Activated CD4-positive, alpha-beta T cell treated with anti-CD3 and anti-CD28 coated beads, Interleukin-10, Interleukin-2, amounts not matched to agents 100 ng/mL and 50 ng/mL, durations not matched to agents 16 hours and 8 hours (primary cell): ENCODE measurements around the gene FEM1C.

ENCODE experiments used
- DNase-seq: peaks from one replicate; pipeline ENCODE4 v3.0.0-alpha.2; 2020

The FEM1C gene

DNA sequence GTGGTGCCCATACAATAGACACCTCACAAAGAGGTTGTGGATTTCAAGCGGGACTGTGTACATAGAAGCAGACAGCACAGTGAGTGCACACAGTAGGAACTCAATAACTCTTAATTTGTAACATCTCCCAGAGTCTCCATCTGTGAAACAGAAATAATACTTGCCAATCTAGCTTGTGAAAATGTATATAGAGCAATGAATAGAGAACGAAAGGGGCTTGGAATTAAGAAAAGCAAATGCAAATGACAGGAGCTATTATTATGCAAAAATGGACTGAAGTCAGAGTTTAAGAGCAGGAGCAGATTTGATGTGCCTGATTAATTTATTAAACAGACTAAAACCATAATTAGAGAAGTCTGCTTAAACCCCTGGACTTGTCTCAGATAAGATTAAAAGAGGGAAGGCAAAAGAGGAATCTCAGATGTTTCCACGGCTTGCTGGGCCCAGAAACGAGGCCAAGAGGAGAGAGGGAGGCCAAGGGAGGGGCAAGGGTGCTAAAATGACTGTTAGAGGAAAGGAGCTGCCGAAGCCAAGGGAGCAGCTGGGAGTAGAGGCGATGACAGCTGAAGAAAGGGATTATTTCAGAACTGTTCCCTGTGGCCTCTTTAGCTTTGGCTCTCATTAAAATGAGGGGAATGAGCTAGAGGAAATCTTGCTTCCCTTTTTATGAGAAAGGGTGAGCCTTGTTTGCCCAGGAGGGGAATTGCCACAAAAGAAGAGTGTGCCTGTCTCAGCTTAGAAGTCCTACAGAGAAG, 72.1 kb downstream of the FEM1C start:
- no peak for DNase-seq

- no peak for DNase-seq
Observed at GRCh38 chr5:115471345-115472063, 73.1 kb downstream of the FEM1C start.

- DNase-seq: no peak
Observed at GRCh38 chr5:115470921-115471320, 73.7 kb downstream of the FEM1C start.
